ENCODE results near the gene FHIT.

FHIT gene

DNA sequence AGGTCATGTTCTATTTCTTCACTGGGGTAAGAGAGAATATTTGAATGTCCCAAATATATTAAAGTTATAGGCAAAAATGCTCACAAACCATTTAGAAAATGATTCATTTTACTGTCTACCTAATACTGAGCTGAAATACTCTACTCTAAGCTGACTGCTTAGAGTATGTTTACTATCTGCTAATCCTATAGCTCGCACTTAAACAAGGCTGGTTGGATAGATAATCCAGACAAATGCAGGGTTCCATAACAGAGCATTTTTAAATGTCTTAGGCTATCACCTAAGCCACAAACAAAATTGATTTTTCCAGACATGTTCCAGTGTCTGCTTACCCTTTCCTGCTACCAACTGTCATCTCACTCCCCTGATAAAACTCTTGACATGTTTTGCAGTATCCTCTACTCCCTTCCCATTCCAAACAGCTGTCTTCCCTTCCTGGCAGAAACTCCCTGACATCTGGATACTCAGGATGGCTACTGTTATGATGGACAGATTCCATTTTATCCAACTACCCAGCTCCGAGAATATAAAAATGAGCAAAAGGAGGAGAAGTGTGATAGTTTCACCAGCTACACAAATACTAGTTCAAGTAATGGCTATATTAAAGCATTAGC is 1034.7 kb downstream of the FHIT start:
- DNase-seq (ENCODE audit: low spot score), result no peak

DNA sequence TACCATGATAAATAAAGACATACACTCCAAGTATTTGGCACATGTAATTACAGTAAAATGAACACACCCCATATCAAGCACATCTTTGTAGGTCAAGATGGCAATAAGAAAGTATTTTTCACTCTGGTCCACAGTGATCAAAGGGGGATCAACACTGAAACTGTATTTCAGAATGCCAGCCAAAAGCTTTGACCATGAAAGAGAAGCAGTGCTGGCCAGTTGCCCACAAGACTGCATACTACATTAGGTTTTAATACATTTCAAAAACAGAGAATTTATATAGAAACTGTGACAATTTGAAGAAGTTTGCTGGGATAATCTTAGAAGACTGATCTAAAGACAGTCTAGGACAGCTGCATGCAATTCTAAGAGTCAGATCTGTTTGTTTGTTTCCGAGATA is 1035.3 kb downstream of the FHIT start:
- DNase-seq (ENCODE audit: low spot score), result no peak

DNA sequence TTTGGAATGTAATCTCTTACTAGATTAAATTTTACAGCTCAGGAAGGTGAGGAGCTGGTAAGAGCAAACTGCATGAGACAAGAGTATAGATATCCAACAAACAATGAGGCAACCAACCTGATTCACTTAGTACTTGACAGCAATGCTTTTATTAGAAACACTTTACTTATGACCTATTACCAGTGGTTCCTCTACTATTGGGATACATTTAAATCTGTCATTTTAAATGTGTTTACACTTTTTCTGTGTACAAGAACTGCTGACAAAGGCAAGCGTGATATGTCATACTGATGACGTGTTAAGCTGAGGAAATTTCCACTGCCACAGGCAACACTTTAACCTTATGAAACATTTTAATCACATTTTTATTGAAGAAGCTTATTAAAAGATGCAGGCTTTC is 1043.3 kb downstream of the FHIT start:
- DNase-seq (ENCODE audit: low spot score), result no peak

DNA sequence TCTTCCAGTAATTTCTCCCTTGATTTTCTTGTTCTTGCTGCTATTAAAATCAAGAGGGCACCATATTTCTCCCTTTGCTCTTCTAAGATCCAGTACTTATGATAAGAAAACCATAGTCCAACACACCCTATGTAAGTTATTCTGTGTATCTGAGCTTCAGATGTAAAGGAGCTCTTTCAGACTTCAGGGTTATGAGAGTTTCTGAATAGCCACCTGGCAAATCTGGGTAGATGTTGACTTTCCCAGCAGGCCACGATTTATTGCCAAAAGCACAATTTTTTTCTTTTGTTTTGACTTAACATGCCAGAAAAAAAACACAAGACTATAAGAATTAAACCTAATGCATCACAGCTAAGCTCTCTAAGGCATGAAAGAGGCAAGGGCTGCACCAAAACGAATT is 1045.0 kb downstream of the FHIT start:
- DNase-seq (ENCODE audit: low spot score), result no peak

DNA sequence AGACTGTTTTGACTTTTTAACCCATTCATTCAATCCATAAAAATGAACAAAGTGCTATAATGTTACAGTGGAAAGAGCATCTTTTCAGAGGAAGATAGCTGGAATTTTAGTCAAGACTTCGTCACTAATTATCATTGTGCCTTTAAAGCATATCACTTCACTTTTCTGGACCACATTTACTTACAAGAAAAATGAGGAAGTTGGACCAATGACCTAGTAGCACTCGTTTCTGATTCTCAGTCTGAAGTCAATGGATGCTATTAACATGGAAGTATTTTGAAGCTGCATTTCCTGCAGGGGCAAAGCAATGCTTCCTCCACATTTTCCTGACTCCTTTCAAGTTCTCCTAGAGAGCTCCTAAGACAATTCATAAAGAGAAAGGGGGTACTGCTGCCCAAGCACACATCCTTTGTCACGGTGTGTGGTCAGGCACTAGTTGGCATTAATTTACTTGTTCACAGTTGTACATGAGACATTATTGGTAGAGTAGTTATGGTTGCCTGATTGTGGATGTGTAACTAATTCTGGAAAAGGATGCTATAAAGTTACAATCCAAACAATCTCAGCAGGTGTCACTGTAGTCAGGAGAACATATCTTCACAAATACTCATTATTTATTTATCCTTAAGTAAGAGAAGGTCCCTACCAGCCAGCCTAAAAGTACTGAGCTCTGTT is 1049.1 kb downstream of the FHIT start:
- no peak for DNase-seq (ENCODE audit: low spot score)

DNA sequence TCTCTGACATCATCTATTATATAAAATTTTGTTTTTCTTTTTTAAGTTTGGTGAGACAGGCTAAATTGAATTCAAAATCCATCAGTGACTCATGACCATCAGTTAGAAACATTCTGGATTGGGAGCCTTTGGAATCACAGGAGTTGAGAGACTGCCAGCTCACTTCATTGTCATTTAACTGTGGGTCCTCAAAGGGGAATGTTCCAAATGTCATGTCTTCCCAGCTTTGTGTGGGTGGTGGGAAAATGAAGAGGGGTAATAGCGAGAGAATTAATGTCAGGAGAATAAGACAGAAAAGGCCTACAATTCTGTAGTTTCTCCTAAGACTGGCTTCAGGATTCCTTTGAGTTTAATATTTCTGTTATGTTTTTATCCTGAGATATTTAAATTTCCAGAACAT is 1051.9 kb downstream of the FHIT start:
- DNase-seq (ENCODE audit: low spot score), result no peak

DNA sequence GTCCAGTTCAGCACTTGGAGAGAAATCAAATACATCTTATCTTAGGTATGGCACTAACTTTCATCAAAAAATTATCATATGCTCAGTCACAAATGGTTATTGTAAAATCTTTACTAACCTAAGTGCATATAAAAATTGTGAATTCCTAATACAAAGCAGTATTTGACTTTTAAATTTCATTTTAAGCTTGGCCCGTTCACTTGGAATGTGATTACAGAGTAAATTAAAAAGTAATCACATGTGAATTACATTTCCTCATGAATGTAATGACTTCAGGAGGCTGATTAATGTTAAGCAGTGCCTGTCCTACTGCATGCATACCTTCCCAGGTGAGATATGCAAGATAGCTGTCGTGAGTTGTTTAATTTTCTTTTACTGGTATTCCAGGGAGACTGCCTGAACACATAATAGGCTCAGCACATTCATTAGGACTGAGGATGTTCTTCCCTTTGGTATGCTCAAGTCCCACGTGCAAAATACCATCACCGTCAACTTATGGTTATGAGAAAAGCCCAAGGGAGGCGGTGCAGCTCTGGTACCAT is 1053.0 kb downstream of the FHIT start:
- no peak for DNase-seq (ENCODE audit: low spot score)

DNA sequence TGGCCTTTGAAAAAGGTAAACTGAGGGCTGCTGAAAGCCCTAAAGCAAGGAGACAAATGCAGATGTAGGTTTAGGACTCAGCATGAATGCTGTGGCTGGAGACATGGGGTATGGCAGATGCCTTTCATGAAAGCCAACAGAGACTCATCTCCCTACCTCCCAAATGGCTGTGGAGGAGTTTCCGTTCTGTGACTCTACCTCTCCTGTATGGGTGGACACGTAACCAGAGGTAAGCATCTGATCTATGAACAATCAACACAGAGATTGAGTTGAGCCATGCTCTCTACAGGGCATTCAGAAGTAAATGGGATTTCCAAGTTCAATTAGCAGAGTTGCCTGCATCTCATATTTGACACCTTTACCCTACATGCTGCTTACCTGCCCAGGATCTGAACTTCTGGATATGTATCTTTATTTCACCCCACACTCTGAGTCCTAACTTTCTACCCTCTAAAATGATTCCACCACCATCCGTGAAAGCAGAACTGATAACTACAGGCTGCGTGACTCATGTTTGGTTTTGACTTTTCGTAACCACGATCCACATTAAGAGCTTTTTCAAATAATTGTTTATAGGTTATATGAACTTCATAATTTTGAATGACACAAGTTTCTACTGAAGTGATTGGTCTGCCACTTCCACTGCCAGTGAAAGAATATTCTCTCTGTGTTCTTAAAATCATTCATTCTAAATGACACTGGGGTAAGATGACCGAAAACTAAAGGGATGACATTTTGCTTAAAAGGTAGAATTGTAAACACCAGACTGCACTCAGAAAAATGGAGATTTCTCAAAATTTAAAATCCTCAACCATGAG is 1058.7 kb downstream of the FHIT start:
- no peak for DNase-seq (ENCODE audit: low spot score)

DNA sequence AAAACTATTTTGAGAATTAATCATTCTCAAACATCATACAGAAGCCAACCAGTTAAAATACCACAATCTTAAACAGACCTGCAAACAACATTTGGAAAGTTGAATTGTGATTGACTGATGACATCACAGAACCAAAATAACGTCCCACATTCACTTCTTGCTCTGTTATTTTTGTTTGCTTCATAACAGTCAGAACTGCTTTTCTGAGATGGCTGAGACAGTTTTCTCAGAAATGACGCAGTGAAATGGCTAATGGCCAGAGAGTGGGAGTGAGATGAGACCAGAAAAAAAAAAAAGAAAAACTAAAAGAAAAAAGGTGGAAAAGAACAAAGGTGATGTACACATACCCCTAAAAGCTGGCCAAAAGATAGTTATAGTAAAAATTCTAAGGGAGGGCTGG is 1061.2 kb downstream of the FHIT start:
- no peak for DNase-seq (ENCODE audit: low spot score)

DNA sequence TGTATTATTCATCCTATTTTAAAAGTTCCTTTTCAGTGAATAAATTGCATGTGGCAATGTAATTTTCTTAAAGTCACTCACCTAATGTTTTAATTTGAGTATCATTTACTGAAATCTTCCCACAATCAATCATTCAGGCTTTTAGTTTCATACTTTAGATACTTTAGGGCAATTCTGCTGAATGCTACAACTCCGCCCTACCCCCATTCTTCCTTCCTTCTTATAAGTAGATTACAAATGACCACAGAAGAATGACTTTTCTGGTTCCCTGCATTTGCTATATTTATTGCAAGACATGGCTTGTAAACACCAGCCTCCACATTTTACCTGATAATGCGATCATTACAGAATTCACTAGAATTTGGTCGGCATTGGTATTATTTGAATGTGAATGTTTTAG is 1061.9 kb downstream of the FHIT start:
- no peak for DNase-seq (ENCODE audit: low spot score)

DNA sequence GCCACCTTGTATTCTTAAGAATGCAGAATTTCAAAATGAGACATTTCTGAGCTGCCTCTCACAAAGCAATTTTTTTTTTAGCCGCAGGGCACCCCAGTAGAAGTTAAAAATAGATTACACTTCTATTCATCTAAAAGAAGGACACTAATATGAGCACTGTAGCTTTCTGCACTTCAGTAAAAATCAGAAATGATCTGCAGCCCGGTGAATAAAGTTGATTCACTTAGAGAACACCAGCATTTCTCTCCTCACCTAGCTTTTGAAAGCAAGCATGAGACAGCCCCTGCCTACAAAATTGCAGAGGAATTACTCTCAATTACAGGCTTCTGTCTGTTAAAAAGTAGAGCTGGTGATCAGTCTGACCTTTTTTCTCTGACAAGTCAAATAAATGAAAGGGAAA is 1062.4 kb downstream of the FHIT start:
- no peak for DNase-seq (ENCODE audit: low spot score)

DNA sequence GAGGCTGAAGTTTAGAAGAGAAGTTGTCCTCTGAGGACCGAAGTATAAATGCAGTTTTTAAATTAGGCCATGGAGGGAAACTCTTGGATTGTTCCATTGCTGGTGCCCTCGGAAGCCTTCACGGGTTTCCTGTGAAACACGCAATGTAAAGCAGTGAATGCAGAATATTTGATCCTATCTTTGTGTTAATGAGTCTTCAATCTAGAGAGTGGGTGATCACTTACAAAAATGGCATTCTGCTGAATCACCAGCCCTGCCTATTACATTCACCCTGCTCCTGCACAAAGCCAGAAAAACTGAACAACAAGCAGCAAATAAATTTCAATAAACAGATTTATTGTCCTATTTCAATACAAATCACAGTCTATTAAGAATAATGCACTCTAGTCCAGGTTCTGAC is 1063.9 kb downstream of the FHIT start:
- no peak for DNase-seq (ENCODE audit: low spot score)

DNA sequence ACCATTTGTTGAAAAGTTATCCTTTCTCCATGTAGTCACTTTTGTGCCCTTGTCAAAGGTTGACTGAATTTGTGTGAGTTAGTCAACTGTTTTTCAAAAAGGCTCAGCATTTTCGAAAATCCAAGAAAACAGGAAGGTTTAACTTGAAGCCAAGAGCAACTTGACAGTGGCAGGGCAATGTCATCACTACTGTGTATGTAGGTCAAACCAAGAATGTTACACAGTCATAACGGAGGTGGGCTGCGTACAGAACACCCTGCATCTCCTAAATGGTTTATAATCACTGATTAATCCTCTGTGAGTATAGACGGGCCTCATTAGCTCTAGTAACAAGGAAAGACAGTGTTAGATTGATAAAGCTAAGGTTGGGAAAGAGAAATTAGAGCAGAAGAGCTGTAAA is 1064.9 kb downstream of the FHIT start:
- DNase-seq (ENCODE audit: low spot score), result no peak

DNA sequence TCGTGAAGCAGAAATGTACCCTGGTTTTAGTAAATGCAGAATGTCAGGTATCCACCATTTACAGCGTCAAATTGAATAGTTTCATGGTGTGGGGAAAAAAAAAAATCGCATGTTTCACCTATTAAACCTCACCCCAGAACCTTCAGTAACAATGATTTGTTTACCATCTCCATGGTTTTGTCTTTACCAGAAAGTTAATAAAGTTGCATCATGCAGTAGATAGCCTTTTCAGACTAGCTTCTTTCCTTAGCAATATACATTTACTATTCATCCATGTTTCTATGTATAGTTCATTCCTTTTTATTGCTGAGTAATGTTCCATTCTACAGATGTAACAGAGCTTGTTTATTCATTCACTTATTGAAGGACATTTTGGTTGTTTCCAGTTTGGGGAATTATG is 1066.1 kb downstream of the FHIT start:
- no peak for DNase-seq (ENCODE audit: low spot score)

DNA sequence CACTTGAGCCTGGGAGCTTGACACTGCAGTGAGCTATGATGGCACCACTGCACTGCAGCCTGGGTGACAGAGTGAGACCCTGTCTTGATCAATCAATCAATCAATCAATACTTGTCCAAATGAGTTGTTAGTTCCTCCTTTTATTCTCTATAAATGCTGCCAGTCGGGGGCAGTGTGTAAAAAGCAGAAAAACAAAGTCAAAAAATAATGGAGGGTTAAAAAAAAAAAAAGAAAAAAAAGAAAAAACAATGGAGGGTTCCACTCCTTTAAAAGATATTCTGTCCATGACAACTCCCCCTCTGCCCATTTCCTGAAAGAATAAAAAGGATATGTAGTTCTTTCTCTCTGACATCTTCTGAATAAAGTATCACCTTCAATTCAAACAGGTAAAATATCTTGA is 1068.6 kb downstream of the FHIT start:
- no peak for DNase-seq (ENCODE audit: low spot score)

DNA sequence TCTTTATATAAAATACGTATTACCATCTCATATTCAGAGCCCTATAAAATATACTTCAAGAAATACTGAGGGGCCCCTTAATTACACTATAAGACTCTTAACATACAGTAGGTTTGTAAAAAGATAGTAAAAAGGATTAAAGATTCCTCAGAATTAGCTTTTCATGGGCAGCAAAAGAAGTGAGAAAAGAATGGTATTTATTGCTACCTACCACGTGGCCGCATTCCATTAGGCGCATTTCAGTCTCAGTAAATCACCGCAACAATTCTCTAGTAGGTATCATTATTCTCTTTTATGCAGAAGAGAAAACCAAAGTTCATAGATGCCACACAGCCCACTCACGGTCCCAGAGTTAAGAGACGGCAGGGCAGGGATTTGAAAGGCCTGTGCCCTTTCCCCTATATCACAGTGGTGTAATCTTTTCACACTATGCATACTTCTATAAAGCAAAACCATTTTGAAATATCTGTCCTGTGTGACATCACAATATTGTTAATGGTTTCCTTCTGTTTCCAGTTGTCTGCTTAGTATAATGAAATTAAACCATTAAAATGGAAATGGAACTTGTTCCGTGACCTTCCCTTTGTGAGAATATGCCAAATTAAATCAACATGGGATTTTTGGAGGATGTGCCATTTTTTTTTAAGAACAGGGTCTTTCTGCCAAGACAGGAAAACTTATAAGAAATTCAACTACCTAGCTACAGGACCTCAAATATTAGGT is 1072.2 kb downstream of the FHIT start:
- no peak for DNase-seq (ENCODE audit: low spot score)

DNA sequence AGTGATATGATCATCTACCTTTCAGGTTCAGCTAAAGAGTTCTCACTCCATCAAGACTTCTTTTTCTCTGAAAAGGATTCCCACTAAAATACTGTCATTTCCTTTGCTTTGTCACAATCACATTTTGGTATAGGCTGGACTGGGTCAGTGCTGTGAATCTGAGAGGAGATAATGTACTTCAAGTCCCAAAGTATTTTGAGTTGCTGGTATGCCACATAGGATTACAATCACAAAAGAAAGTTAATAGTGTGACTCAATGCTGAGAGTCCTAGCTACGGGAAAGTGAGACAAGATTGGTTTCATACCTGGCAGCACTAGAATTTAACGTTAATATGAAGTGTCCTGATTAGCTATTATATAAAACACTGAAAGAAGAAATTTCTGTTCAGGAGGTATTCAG is 1073.5 kb downstream of the FHIT start:
- DNase-seq (ENCODE audit: low spot score), result no peak

DNA sequence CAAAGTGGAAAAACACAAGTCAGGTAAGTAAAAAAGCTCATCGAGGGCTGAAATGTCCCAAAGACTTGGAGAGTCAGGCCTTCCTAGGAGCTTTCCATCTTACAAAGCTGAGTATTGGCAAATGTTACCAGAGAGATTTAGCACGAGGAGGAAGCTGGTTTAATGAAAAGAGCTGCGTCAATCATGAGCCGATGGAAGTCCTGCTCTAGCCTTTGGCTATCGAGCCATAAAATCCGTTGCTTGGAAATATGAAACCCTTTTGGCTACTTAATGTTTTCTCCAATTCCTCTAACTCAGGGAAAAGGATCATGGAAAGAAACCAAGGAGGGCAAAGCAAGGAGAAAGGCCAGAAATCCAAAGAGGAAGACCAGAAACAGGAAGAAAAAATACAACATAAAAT is 1074.6 kb downstream of the FHIT start:
- no peak for DNase-seq (ENCODE audit: low spot score)

DNA sequence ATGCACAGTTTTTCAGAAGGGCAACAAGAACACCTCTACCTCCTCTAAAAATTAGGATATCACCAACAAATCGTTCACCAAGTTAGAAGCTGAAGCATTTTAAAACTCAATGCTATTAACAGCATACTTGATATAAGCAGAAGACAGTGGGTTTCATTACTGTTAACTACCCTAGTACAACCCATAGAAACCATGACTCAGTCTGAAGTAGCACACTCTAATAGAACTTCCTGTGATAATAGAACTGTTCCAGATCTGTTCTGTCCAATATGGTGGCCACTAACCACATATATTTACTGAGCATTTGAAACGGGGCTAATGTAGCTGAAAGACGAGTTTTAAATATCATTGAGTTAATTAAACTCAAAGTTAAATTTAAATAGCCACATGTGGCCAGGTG is 1075.6 kb downstream of the FHIT start:
- no peak for DNase-seq (ENCODE audit: low spot score)

DNA sequence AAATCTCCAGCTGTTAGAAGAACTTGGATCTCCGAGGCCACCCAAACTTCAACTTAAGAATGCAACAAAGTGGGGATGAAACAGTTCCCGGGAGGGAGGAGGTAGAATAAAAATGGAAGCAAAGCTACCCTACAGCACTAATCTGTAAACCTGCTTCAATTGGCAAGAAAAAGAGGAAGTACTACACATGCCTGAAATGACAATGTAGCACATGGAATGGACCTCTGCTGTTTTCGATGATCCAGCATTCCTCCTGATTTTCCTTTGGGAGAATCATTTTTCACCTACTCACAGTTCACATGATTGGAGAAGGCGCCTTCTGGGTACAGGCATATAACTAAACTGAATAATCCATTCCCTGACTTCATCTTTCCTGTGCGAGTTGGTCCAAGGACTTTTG is 1081.5 kb downstream of the FHIT start:
- no peak for DNase-seq (ENCODE audit: low spot score)

DNA sequence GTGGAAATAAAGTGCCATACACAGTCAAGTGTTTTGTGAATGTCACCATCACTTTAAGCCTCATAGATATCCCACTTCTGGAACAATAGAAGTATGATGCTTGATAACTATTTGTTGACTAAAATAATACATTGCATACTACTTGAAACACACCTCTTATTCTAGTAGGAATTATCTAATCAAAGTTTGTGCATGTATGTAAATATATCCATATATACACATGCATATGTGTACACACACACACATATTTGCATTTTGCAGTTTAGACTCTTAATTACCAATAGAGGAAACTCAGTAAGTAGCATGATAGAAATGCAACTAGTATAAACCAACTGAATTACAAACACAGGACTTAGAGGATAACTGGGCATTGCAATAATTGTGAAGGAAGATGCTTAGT is 1084.1 kb downstream of the FHIT start:
- no peak for DNase-seq (ENCODE audit: low spot score)

All from globus pallidus (tissue), 1 donor.